A673 (cell line): ENCODE measurements around the gene STIMATE.

ENCODE experiments used
- CTCF ChIP-seq: fragments of 300-800, 200-600 bp; sonication (generic); conservative IDR thresholded peaks from 2 replicates; pipeline ENCODE4 v1.5.1; 2017; ENCODE audit warnings: low read depth, mild to moderate bottlenecking, antibody characterized with exemption, low read length, moderate library complexity, mixed read lengths
- EZH2 ChIP-seq: fragments of 200-600 bp; sonication (generic); IDR thresholded peaks from 2 replicates; pipeline ENCODE4 v1.6.1; 2017; ENCODE audit warnings: borderline replicate concordance, low read depth, mild to moderate bottlenecking, mixed read lengths, antibody characterized with exemption, low read length; ENCODE audit not compliant: poor library complexity, severe bottlenecking

DNA sequence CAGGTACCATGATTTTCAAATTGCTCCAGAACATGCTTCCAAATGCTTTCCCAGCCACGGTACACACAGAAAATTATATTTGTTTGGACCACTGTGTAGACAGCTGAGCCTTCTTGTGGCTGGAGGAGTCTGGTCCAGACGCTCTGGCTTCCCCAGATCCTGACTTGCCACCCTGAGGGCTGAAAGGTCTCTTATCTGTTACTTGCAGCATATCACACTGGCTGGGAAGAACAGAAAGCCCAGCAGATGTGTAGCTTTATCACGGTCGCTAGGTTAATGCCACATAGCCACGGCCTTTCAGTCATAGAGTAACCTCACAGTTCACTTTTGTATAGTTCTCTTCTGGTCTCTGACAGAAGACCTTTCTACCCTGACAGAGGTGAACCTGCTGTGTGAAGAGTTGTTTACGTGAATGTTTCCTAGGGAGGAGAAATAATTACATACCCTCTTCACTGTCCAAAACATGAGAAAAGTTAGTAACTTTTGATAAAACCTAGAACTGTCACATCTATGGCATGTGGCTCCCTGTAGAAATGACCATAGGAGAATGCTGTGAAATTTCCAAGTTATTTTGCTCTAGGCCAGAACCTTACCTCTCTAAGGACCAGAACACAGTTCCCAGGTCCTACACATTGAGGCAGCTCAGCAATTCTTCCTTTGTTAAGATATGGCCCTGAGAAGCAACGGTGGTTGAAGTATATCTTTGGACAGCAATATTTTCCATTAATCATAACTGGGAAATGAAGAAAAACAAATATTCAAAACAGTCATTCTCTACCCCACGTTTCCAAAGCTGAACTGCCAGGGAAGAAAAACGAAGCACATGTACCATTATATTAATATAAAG, 15.8 kb upstream of the STIMATE start:
- TF ChIP-seq CTCF (no peak), EZH2 (no peak)
